ENCODE results near the gene WASHC3.

Gene WASHC3

DNA sequence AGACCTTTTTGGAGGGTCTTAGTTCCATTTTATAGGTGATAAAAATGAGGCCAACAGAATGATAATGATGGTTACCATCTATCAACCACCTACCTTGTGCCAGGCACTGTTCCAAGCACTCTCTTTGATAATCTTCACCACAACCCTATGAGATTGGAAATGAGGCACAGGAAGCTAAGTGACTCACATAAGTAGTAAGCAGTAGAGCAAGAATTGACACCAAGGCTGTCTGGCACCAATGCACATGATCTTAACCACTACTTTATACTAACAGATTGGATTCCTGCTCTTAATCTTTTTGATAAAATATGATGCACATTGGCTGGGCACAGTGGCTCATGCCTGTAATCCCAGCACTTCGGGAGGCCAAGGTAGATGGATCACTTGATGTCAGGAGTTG lies 93.0 kb downstream of the WASHC3 start:
- DNase-seq (ENCODE audit: low read depth, low spot score): no peak
- POLR2A ChIA-PET: no interaction called here
- TF ChIP-seq, protein P1, sequence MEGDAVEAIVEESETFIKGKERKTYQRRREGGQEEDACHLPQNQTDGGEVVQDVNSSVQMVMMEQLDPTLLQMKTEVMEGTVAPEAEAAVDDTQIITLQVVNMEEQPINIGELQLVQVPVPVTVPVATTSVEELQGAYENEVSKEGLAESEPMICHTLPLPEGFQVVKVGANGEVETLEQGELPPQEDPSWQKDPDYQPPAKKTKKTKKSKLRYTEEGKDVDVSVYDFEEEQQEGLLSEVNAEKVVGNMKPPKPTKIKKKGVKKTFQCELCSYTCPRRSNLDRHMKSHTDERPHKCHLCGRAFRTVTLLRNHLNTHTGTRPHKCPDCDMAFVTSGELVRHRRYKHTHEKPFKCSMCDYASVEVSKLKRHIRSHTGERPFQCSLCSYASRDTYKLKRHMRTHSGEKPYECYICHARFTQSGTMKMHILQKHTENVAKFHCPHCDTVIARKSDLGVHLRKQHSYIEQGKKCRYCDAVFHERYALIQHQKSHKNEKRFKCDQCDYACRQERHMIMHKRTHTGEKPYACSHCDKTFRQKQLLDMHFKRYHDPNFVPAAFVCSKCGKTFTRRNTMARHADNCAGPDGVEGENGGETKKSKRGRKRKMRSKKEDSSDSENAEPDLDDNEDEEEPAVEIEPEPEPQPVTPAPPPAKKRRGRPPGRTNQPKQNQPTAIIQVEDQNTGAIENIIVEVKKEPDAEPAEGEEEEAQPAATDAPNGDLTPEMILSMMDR (IDR thresholded peaks at IDR 0.05; ENCODE audit: insufficient read depth, low read length, missing control alignments): no peak

DNA sequence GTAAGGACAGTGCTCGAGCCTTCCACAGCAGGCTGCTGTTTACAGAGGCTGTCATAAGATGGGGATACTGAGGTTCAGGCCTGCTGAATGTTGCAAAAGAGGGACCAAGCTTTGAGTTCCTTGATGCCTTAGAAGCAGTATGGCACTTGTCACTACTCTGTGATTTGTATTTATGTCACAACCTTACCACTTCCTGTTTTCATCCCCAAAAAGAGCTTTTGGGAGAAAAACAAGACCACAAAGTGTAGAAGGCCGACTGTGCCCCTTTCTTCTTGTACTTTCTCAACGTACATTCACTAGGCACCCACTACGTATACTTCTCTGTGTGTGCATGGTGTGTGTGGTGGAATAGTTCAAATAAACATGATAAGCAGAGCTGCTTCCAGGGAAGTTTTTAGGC lies 94.3 kb downstream of the WASHC3 start:
- ChIA-PET CTCF (no interaction called here), POLR2A (no interaction called here)
- no peak overlapping the region for H3K4me3 ChIP-seq (ENCODE audit: low read depth, low read length)
- TF ChIP-seq, protein P1 (IDR thresholded peaks at IDR 0.05; ENCODE audit: insufficient read depth, low read length, missing control alignments): no peak
- DNase-seq (ENCODE audit: low read depth, low spot score): no peak

More for the DNA sequence above, 93.0 kb downstream of the WASHC3 start:
- CTCF ChIA-PET: no interaction called here
- no peak overlapping the region for H3K4me3 ChIP-seq (ENCODE audit: low read depth, low read length)

DNA sequence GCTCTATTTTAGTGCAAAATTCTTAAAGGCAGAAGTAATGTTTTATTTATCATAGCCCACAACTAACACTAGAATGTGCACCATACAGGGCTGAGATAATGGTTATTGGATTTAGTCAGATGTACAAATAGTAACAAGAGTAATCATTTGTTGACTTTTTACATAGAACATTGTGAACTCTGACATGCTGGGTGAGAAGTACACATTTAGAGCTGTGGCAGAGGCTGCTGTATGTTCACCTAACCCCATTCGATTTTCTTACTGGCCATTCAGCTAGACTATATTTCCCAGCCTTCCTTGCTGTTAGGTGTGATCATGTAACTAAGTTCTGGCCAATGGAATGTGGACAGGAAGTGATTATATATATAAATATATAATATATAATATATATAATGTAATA lies 95.3 kb downstream of the WASHC3 start:
- CTCF ChIA-PET: interaction anchor here (0.8 kb wide), 1 partner anchor 27 kb away, joined by 3 read pairs; no protein-coding TSS in a partner anchor
- TF ChIP-seq, protein P1 (IDR thresholded peaks at IDR 0.05; ENCODE audit: insufficient read depth, low read length, missing control alignments): no peak
- no peak overlapping the region for H3K4me3 ChIP-seq (ENCODE audit: low read depth, low read length)
- POLR2A ChIA-PET: no interaction called here
- no peak for DNase-seq (ENCODE audit: low read depth, low spot score)

DNA sequence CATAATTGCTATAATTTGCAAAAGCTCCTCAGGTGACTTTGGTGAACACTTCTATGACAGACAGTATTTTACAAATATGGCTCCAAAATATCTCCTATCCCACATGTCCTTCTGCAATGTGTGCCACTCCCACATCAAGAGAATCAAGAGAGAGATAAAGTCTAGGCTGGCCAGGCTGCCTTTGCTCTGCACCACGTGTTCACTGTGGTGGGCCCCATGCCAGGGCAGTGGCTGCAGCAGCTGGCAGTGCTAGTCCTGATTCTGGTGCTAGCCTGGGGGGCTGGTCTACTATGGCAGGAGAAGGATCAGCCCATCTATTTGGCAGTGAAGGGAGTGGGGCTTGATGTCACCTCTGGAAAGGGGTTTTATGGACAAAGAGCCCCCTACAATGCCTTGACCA lies 98.1 kb downstream of the WASHC3 start:
- CTCF ChIA-PET: no interaction called here
- no peak overlapping the region for H3K4me3 ChIP-seq (ENCODE audit: low read depth, low read length)
- TF ChIP-seq, protein P1 (IDR thresholded peaks at IDR 0.05; ENCODE audit: insufficient read depth, low read length, missing control alignments): no peak
- POLR2A ChIA-PET: no interaction called here
- DNase-seq (ENCODE audit: low read depth, low spot score): no peak
